Right lobe of liver (tissue), 4 donors: ENCODE data around the gene SSBP3.

Experiments
- POLR2A ChIP-seq: fragments of 450-650 bp; IDR thresholded peaks from one replicate; pipeline ENCODE4 v1.6.1; 2017; ENCODE audit warnings: antibody characterized with exemption, mild to moderate bottlenecking
- TF ChIP-seq, protein P1 (sequence below), 4 donors: fragments of 200-600 bp in 3 of 4; fragments of 450-650 bp in 1 of 4; IDR thresholded peaks; one replicate each; pipeline versions ENCODE4 v1.5.1 to v1.8.0; 2016 to 2022; ENCODE audit warnings: antibody characterized with exemption in 4 of 4, mild to moderate bottlenecking in 2 of 4
- donor health status: DM: no; HTN: no; CAD: no.
- donor health status: DM: no; HTN: no; CAD: no.
- donor health status: DM: no; HTN: yes; CAD: no.

DNA sequence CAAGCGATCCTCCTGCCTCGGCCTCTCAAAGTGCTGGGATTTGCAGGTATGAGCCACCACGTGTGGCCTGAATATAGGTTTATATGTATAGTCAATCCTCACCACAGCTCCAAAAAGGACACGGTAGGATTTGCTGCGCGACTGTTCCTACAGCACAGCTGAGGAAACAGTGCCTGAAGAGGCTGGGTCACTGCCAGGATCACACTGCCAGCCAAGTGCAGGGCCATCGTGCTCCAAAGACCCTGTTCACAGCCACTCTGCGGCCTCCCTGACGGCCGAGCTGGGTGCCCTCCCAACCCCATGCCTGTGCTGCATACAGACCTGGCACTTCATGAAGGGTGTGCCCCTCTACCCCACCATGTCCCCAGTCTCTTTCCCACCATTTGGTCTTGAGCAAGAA, 134.9 kb downstream of the SSBP3 start:
- TF ChIP-seq, protein P1, sequence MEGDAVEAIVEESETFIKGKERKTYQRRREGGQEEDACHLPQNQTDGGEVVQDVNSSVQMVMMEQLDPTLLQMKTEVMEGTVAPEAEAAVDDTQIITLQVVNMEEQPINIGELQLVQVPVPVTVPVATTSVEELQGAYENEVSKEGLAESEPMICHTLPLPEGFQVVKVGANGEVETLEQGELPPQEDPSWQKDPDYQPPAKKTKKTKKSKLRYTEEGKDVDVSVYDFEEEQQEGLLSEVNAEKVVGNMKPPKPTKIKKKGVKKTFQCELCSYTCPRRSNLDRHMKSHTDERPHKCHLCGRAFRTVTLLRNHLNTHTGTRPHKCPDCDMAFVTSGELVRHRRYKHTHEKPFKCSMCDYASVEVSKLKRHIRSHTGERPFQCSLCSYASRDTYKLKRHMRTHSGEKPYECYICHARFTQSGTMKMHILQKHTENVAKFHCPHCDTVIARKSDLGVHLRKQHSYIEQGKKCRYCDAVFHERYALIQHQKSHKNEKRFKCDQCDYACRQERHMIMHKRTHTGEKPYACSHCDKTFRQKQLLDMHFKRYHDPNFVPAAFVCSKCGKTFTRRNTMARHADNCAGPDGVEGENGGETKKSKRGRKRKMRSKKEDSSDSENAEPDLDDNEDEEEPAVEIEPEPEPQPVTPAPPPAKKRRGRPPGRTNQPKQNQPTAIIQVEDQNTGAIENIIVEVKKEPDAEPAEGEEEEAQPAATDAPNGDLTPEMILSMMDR (IDR thresholded peaks at IDR 0.05), result no peak
- TF ChIP-seq POLR2A, result no peak
